ENCODE measurements around the gene GPATCH8.

GPATCH8 gene

GRCh38 chr17:44451016-44451627 lies 52.1 kb downstream of the GPATCH8 start:
- no peak for DNase-seq (ENCODE audit: low spot score)

GRCh38 chr17:44448412-44448811 lies 54.8 kb downstream of the GPATCH8 start:
- DNase-seq (ENCODE audit: low spot score), result no peak

- DNase-seq (ENCODE audit: low spot score), result no peak
These were observed 58.5 kb downstream of the GPATCH8 start for GRCh38 chr17:44444735-44445105.

GRCh38 chr17:44442806-44443205 lies 60.4 kb downstream of the GPATCH8 start:
- DNase-seq (ENCODE audit: low spot score), result no peak

GRCh38 chr17:44439168-44439567 lies 64.0 kb downstream of the GPATCH8 start:
- no peak for DNase-seq (ENCODE audit: low spot score)

GRCh38 chr17:44438636-44439035 lies 64.6 kb downstream of the GPATCH8 start:
- no peak for DNase-seq (ENCODE audit: low spot score)

- DNase-seq (ENCODE audit: low spot score), result no peak
These were observed 66.9 kb downstream of the GPATCH8 start for GRCh38 chr17:44436336-44436735.

GRCh38 chr17:44432254-44433157 lies 70.7 kb downstream of the GPATCH8 start:
- no peak for DNase-seq (ENCODE audit: low spot score)

- no peak for DNase-seq (ENCODE audit: low spot score)
These were observed 78.3 kb downstream of the GPATCH8 start for GRCh38 chr17:44424828-44425461.

GRCh38 chr17:44417553-44417952 lies 85.7 kb downstream of the GPATCH8 start:
- peak; percentile 37 for DNase-seq (ENCODE audit: low spot score)

GRCh38 chr17:44416558-44417289 lies 86.5 kb downstream of the GPATCH8 start:
- no peak for DNase-seq (ENCODE audit: low spot score)

- no peak for DNase-seq (ENCODE audit: low spot score)
These were observed 88.6 kb downstream of the GPATCH8 start for GRCh38 chr17:44414394-44415155.

GRCh38 chr17:44409309-44410028 lies 93.7 kb downstream of the GPATCH8 start:
- DNase-seq (ENCODE audit: low spot score), result no peak

GRCh38 chr17:44408786-44409185 lies 94.4 kb downstream of the GPATCH8 start:
- no peak for DNase-seq (ENCODE audit: low spot score)

GRCh38 chr17:44402564-44403172 lies 100.5 kb downstream of the GPATCH8 start:
- no peak for DNase-seq (ENCODE audit: low spot score)

- DNase-seq (ENCODE audit: low spot score), result no peak
These were observed 102.9 kb downstream of the GPATCH8 start for GRCh38 chr17:44400226-44400847.

- DNase-seq (ENCODE audit: low spot score), result no peak
These were observed 104.2 kb downstream of the GPATCH8 start for GRCh38 chr17:44398692-44399691.

Measured in AG08396 (cell line).